Ureter (tissue), 1 donor: ENCODE data around the gene ARHGEF28. TPM values are rescaled to one million over a fixed set of nuclear protein-coding genes. Genes with fewer than 3 reads are reported as not detected.

ENCODE experiments used
- DNase-seq: peaks from one replicate; pipeline ENCODE4 v3.0.0-alpha.2; 2020; ENCODE audit warnings: low spot score
- total RNA-seq: library from RNA; stranded (reverse); gene quantifications from one replicate; pipeline ENCODE4 v1.2.4, GENCODE V29; 2023
- donor health status: DM: yes; HTN: yes; CAD: no.

ARHGEF28 gene
- total RNA-seq, 1 donor from 2014 or later, result 34.5 TPM

GRCh38 chr5:73776405-73776804 is 150.4 kb downstream of the ARHGEF28 start:
- no peak for DNase-seq

- no peak for DNase-seq
Measured at GRCh38 chr5:73777192-73777591, 151.2 kb downstream of the ARHGEF28 start.

- no peak for DNase-seq
Measured at GRCh38 chr5:73780302-73781080, 154.5 kb downstream of the ARHGEF28 start.

- no peak for DNase-seq
Measured at GRCh38 chr5:73781107-73781768, 155.2 kb downstream of the ARHGEF28 start.

GRCh38 chr5:73783828-73784227 is 157.8 kb downstream of the ARHGEF28 start:
- no peak for DNase-seq

GRCh38 chr5:73786043-73786831 is 160.2 kb downstream of the ARHGEF28 start:
- DNase-seq, result peak; percentile 47

- no peak for DNase-seq
Measured at GRCh38 chr5:73789851-73790281, 163.9 kb downstream of the ARHGEF28 start.

GRCh38 chr5:73791389-73791788 is 165.4 kb downstream of the ARHGEF28 start:
- no peak for DNase-seq

- peak; percentile 78 for DNase-seq
Measured at GRCh38 chr5:73792687-73793320, 166.8 kb downstream of the ARHGEF28 start.

GRCh38 chr5:73793911-73794310 is 167.9 kb downstream of the ARHGEF28 start:
- no peak for DNase-seq

- DNase-seq, result no peak
Measured at GRCh38 chr5:73796164-73797131, 170.5 kb downstream of the ARHGEF28 start.

GRCh38 chr5:73797132-73797510 is 171.1 kb downstream of the ARHGEF28 start:
- no peak for DNase-seq

GRCh38 chr5:73799401-73799972 is 173.5 kb downstream of the ARHGEF28 start:
- DNase-seq, result no peak

- no peak for DNase-seq
Measured at GRCh38 chr5:73801686-73802085, 175.7 kb downstream of the ARHGEF28 start.

- DNase-seq, result no peak
Measured at GRCh38 chr5:73805449-73805848, 179.5 kb downstream of the ARHGEF28 start.

- no peak for DNase-seq
Measured at GRCh38 chr5:73808911-73809310, 182.9 kb downstream of the ARHGEF28 start.

GRCh38 chr5:73810429-73810828 is 184.4 kb downstream of the ARHGEF28 start:
- DNase-seq, result no peak

GRCh38 chr5:73812457-73812856 is 186.5 kb downstream of the ARHGEF28 start:
- DNase-seq, result no peak

- DNase-seq, result no peak
Measured at GRCh38 chr5:73812962-73813588, 187.1 kb downstream of the ARHGEF28 start.
